ENCODE results near the gene SUPT5H. TPM values are rescaled to one million over a fixed set of nuclear protein-coding genes. Genes with fewer than 3 reads are reported as not detected.
"Not testable (repeated sequence)": the region's sequence is repeated elsewhere in the genome, so short reads cannot be mapped to it uniquely, and the experiment has no call there.

The SUPT5H gene
- total RNA-seq, 2 donors from 2014 or later: 79.8 to 246 TPM

DNA sequence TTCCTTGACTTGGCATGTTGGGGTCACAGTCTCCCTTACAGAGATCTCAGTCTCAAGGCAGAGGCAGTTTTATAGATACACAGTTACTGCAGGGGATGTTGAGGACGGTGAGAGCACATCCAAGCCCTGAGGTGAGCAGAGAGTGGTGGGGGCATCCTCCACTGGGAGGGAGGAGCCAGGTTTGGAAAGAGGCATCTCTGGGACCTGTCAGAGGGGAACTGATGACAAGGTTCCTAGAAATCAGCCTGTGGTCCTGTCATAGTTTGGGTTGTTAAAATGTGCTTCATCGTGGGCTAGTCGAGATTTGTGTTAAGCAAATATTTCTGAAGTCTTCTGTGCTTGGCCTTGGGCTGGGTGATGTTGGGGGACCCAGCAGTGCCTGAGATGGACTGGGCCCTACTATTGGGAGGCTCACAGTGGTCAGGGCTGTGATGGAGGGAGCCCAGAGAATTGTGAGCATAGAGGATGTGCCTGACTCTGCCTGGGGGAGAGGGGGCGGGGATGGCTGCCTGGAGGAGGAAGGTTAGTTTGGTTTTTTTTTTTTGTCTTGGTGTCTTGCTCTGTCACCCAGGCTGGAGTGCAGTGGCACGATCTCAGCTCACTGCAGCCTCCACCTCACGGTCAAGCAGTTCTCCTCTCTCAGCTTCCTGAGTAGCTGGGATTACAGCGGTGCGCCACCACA, 3.9 kb downstream of the SUPT5H start:
- intact Hi-C loops (cut with DNase I): no loop called here
- no peaks in the 10 kb centered on the region for H3K36me3 ChIP-seq
- TF ChIP-seq POLR2AphosphoS5 (IDR thresholded peaks at IDR 0.05) (no peak), POLR2A (IDR thresholded peaks at IDR 0.05) (no peak)
- TF ChIP-seq, protein P1, sequence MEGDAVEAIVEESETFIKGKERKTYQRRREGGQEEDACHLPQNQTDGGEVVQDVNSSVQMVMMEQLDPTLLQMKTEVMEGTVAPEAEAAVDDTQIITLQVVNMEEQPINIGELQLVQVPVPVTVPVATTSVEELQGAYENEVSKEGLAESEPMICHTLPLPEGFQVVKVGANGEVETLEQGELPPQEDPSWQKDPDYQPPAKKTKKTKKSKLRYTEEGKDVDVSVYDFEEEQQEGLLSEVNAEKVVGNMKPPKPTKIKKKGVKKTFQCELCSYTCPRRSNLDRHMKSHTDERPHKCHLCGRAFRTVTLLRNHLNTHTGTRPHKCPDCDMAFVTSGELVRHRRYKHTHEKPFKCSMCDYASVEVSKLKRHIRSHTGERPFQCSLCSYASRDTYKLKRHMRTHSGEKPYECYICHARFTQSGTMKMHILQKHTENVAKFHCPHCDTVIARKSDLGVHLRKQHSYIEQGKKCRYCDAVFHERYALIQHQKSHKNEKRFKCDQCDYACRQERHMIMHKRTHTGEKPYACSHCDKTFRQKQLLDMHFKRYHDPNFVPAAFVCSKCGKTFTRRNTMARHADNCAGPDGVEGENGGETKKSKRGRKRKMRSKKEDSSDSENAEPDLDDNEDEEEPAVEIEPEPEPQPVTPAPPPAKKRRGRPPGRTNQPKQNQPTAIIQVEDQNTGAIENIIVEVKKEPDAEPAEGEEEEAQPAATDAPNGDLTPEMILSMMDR (IDR thresholded peaks at IDR 0.05): no peak
- no peak overlapping the region for H3K4me3 ChIP-seq
- no peak for DNase-seq (ENCODE audit: low spot score)
- no peak overlapping the region for H3K27ac ChIP-seq
- H3K27me3 ChIP-seq (replicated peaks; ENCODE audit: insufficient read depth): no peaks in the 10 kb centered on the region
- 72% methylated on average over 8 of the region's 8 CpGs for WGBS
- no peaks in the 10 kb centered on the region for H3K9me3 ChIP-seq
- peaks cover 11% of the 10 kb centered on the region for H3K4me1 ChIP-seq (replicated peaks)

DNA sequence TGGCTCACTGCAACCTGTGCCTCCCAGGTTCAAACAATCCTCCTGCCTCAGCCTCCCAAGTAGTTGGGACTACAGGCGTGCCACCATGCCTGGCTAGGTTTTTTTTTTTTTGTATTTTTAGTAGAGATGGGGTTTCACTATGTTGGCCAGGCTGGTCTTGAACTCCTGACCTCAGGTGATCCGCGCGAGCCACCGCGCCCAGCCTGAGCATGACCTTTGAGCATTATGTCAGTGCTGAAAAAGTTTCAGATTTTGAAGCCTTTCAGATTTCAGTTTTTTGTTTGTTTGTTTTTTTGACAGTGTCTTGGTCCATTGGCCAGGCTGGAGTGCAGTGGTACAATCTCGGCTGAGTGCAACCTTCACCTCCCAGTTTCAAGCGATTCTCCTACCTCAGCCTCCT, 5.9 kb downstream of the SUPT5H start:
- H3K9me3 ChIP-seq; intact Hi-C loops (cut with DNase I); H3K4me3 ChIP-seq; H3K27me3 ChIP-seq (replicated peaks; ENCODE audit: insufficient read depth); DNase-seq (ENCODE audit: low spot score); H3K27ac ChIP-seq; H3K36me3 ChIP-seq: not testable (repeated sequence)
- H3K4me1 ChIP-seq (replicated peaks): peaks cover 11% of the 10 kb centered on the region
- 96% methylated on average over 8 of the region's 8 CpGs for WGBS

DNA sequence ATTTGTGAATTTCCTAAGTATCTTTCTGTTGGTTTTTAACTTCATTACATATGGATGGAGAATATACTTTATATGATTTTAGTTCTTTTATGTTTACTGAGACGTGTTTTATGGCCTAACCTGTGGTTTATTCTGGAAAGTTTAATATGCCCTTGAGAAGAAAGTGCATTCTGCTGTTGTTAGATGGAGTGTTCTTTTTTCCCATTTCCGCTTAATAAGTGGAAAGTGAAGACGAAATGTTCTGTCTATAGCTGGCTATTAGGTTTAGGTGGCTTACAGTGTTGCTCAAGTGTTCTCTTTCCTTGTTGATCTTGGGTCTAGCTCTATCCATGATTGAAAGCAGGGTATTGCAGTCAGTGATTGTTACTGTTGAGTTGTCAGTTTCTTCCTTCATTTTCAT, 18.0 kb downstream of the SUPT5H start:
- Histone ChIP-seq H3K36me3 (peaks cover 16 to 41% of the 10 kb centered on the region in 2 donors), H3K4me3 (no peak overlapping the region), H3K9me3 (no peaks in the 10 kb centered on the region), H3K27me3 (replicated peaks; ENCODE audit: insufficient read depth) (no peaks in the 10 kb centered on the region), H3K4me1 (replicated peaks) (peaks cover 2% of the 10 kb centered on the region), H3K27ac (no peak overlapping the region)
- 39% methylated on average over 3 of the region's 3 CpGs for WGBS
- peak; percentile 83 for TF ChIP-seq POLR2AphosphoS5 (IDR thresholded peaks at IDR 0.05)
- TF ChIP-seq, protein P1 (IDR thresholded peaks at IDR 0.05): no peak
- no peak for TF ChIP-seq POLR2A (IDR thresholded peaks at IDR 0.05)
- no peak for DNase-seq (ENCODE audit: low spot score)
- intact Hi-C loops (cut with DNase I): no loop called here

GRCh38 chr19:39465956-39466747, 20.8 kb downstream of the SUPT5H start:
- TF ChIP-seq, protein P1 (IDR thresholded peaks at IDR 0.05): no peak
- TF ChIP-seq POLR2A (IDR thresholded peaks at IDR 0.05): no peak
- no peak for TF ChIP-seq POLR2AphosphoS5 (IDR thresholded peaks at IDR 0.05)
- 94% methylated on average over 18 of the region's 18 CpGs for WGBS
- DNase-seq (ENCODE audit: low spot score): no peak
- intact Hi-C loops (cut with DNase I): no loop called here
- H3K9me3 ChIP-seq: no peaks in the 10 kb centered on the region
- peaks cover 2% of the 10 kb centered on the region for H3K4me1 ChIP-seq (replicated peaks)
- no peak overlapping the region for H3K27ac ChIP-seq
- no peak overlapping the region for H3K4me3 ChIP-seq
- H3K36me3 ChIP-seq: peaks cover 24 to 38% of the 10 kb centered on the region in 2 donors
- no peaks in the 10 kb centered on the region for H3K27me3 ChIP-seq (replicated peaks; ENCODE audit: insufficient read depth)

- Histone ChIP-seq H3K27ac (no peak overlapping the region), H3K36me3 (peaks cover 32 to 51% of the 10 kb centered on the region in 2 donors), H3K9me3 (no peaks in the 10 kb centered on the region), H3K4me3 (no peak overlapping the region), H3K4me1 (replicated peaks) (peaks cover 2% of the 10 kb centered on the region), H3K27me3 (replicated peaks; ENCODE audit: insufficient read depth) (no peaks in the 10 kb centered on the region)
- TF ChIP-seq POLR2AphosphoS5 (IDR thresholded peaks at IDR 0.05) (no peak), POLR2A (IDR thresholded peaks at IDR 0.05) (no peak)
- TF ChIP-seq, protein P1 (IDR thresholded peaks at IDR 0.05): no peak
- WGBS: 100% methylated on average over 7 of the region's 7 CpGs
- intact Hi-C loops (cut with DNase I): no loop called here
- DNase-seq (ENCODE audit: low spot score): no peak
Observed at GRCh38 chr19:39467941-39468340, 22.6 kb downstream of the SUPT5H start.

Data from prostate gland (tissue), 2 donors.